GM21360 (cell line): ENCODE measurements around the gene RSPO4.

Experiments used
- ATAC-seq: cut with Tn5 transposase; IDR thresholded peaks from one replicate; pipeline ENCODE4 v1.9.1; 2021; ENCODE audit warnings: mild to moderate bottlenecking, moderate library complexity; ENCODE audit not compliant: unreplicated experiment

RSPO4 gene

GRCh38 chr20:971346-971745 is 30.8 kb downstream of the RSPO4 start:
- no peak for ATAC-seq

- ATAC-seq: no peak
Measured at GRCh38 chr20:969868-970267, 32.2 kb downstream of the RSPO4 start.

GRCh38 chr20:967796-968742 is 34.0 kb downstream of the RSPO4 start:
- no peak for ATAC-seq

GRCh38 chr20:965956-966355 is 36.2 kb downstream of the RSPO4 start:
- ATAC-seq: no peak

- no peak for ATAC-seq
Measured at GRCh38 chr20:963795-964194, 38.3 kb downstream of the RSPO4 start.

GRCh38 chr20:962683-963082 is 39.4 kb downstream of the RSPO4 start:
- ATAC-seq: no peak

- ATAC-seq: no peak
Measured at GRCh38 chr20:962223-962622, 39.9 kb downstream of the RSPO4 start.

GRCh38 chr20:961768-962167 is 40.3 kb downstream of the RSPO4 start:
- no peak for ATAC-seq

GRCh38 chr20:959996-960615 is 42.0 kb downstream of the RSPO4 start:
- ATAC-seq: no peak

GRCh38 chr20:958936-959815 is 42.9 kb downstream of the RSPO4 start:
- no peak for ATAC-seq

GRCh38 chr20:957544-957943 is 44.6 kb downstream of the RSPO4 start:
- ATAC-seq: no peak

- no peak for ATAC-seq
Measured at GRCh38 chr20:956330-956951, 45.7 kb downstream of the RSPO4 start.

- ATAC-seq: no peak
Measured at GRCh38 chr20:955656-956055, 46.5 kb downstream of the RSPO4 start.

GRCh38 chr20:955111-955510 is 47.0 kb downstream of the RSPO4 start:
- ATAC-seq: no peak

- ATAC-seq: no peak
Measured at GRCh38 chr20:953742-954141, 48.4 kb downstream of the RSPO4 start.

GRCh38 chr20:952196-952795 is 49.8 kb downstream of the RSPO4 start:
- ATAC-seq: no peak

GRCh38 chr20:951384-952169 is 50.5 kb downstream of the RSPO4 start:
- ATAC-seq: no peak

GRCh38 chr20:949717-950116 is 52.4 kb downstream of the RSPO4 start:
- no peak for ATAC-seq

- no peak for ATAC-seq
Measured at GRCh38 chr20:946826-947225, 55.3 kb downstream of the RSPO4 start.

- ATAC-seq: no peak
Measured at GRCh38 chr20:945841-946240, 56.3 kb downstream of the RSPO4 start.
